ENCODE results near the gene GFRAL. TPM values are rescaled to one million over a fixed set of nuclear protein-coding genes. Genes with fewer than 3 reads are reported as not detected.

Gene GFRAL
- total and polyA plus RNA-seq, 2 of the 4 experiments (the other 2 are of a cell fraction), result not detected

- peak; percentile 31 for DNase-seq
- in situ Hi-C loops (cut with MboI; ENCODE audit: low sequenced_read_pairs), result loop anchor here (10.0 to 25.0 kb wide), 3 partner anchors 436 to 839 kb away; no protein-coding TSS in a partner anchor
- CTCF ChIA-PET, result interaction anchor here (1.1 kb wide), 1 partner anchor 172 kb away, joined by 3 read pairs; no protein-coding TSS in a partner anchor
Observed at GRCh38 chr6:55448451-55448850, 121.2 kb downstream of the GFRAL start.

More at GRCh38 chr6:55448451-55448850, 121.2 kb downstream of the GFRAL start:
- no peak overlapping the region for H3K4me3 ChIP-seq (ENCODE audit: insufficient read depth, low read depth, low read length)
- H3K79me1 ChIP-seq (ENCODE audit: low read depth in 1 of 2, low read length in 2 of 2), result no peaks in the 10 kb centered on the region
- H2AK5ac ChIP-seq (ENCODE audit: low read depth, low read length), result peak overlapping the region; percentile 13; the same call in 1 of the 2 replicates
- peak; percentile 78 for ATAC-seq (ENCODE audit: low read depth)
- peak overlapping the region; percentile 26; the same call in 1 of the 2 replicates for H3K4ac ChIP-seq (ENCODE audit: low read depth, low read length)
- H4K91ac ChIP-seq (ENCODE audit: insufficient read depth, low read depth, low read length), result peak overlapping the region; percentile 70
- peak overlapping the region; percentile 34; the same call in 1 of the 2 replicates for H3K18ac ChIP-seq (ENCODE audit: low read depth, low read length)
- H3K14ac ChIP-seq (replicated peaks; ENCODE audit: low read depth, low read length), result 0 out of 2 replicates have a peak overlapping the region, but pooled peaks have one; percentile 33
- intact Hi-C loops (cut with micrococcal nuclease), result loop anchor here (10.0 kb wide), 1 partner anchor 1464 kb away; no protein-coding TSS in a partner anchor
- peak overlapping the region; percentile 61 for H2BK20ac ChIP-seq (ENCODE audit: low read depth, low read length)
- no peaks in the 10 kb centered on the region for H4K20me1 ChIP-seq (ENCODE audit: insufficient read depth, low read length)
- no peak overlapping the region for H3K9ac ChIP-seq (ENCODE audit: low read depth, low read length)
- peaks cover 1% of the 10 kb centered on the region for H3K4me1 ChIP-seq (ENCODE audit: control insufficient read depth, insufficient read depth, low read length)
- H4K5ac ChIP-seq (ENCODE audit: low read depth, low read length), result no peak overlapping the region; the same call in 1 of the 2 replicates
- no TSS peak for BruUV-seq (replicated peaks)
- POLR2A ChIA-PET (ENCODE audit: unreplicated experiment), result no interaction called here
- H2BK5ac ChIP-seq (ENCODE audit: low read depth, low read length, poor library complexity, severe bottlenecking), result peak overlapping the region; percentile 56
- no peaks in the 10 kb centered on the region for H3K9me3 ChIP-seq (ENCODE audit: control insufficient read depth, insufficient read depth, low read length)
- no peak overlapping the region for H3K4me2 ChIP-seq (ENCODE audit: low read depth, low read length)
- no peak overlapping the region for H2AK9ac ChIP-seq (replicated peaks; ENCODE audit: low read depth, low read length, poor library complexity)
- peak overlapping the region in 1 of 2 experiments; percentile 67; a peak in 1 of 4 replicates for H4K8ac ChIP-seq (ENCODE audit: low read depth in 2 of 2, low read length in 2 of 2)
- H2AFZ ChIP-seq (replicated peaks; ENCODE audit: low read length, poor library complexity), result no peak overlapping the region
- H3K23ac ChIP-seq (ENCODE audit: low read depth, low read length), result peak overlapping the region; percentile 14; the same call in 1 of the 2 replicates
- H2BK120ac ChIP-seq (ENCODE audit: low read depth, low read length), result peak overlapping the region; percentile 39; the same call in 1 of the 2 replicates
- H3K36me3 ChIP-seq (ENCODE audit: control insufficient read depth, insufficient read depth, low read length), result no peaks in the 10 kb centered on the region
- dilution Hi-C loops (cut with HindIII; ENCODE audit: low sequenced_read_pairs, unreplicated experiment), result no loop called here
- TF ChIP-seq FOS (IDR thresholded peaks at IDR 0.05; ENCODE audit: low read depth, low read length) (no peak), MXI1 (IDR thresholded peaks at IDR 0.05; ENCODE audit: borderline replicate concordance, low read depth, low read length) (no peak), POLR2A (IDR thresholded peaks at IDR 0.05; ENCODE audit: low read depth, low read length) (no peak), BHLHE40 (IDR thresholded peaks at IDR 0.05; ENCODE audit: low read depth, low read length) (no peak), MAFK (IDR thresholded peaks at IDR 0.05; ENCODE audit: low read depth, low read length) (no peak), SMC3 (IDR thresholded peaks at IDR 0.05; ENCODE audit: low read depth, low read length) (no peak), CEBPB (IDR thresholded peaks at IDR 0.05; ENCODE audit: low read depth, low read length) (no peak), MAZ (IDR thresholded peaks at IDR 0.05; ENCODE audit: borderline replicate concordance, low read depth, low read length) (no peak), RFX5 (IDR thresholded peaks at IDR 0.05; ENCODE audit: low read depth, low read length) (no peak), RAD21 (IDR thresholded peaks at IDR 0.05; ENCODE audit: low read length) (no peak), CHD1 (IDR thresholded peaks at IDR 0.05; ENCODE audit: low read depth, low read length) (no peak), USF2 (IDR thresholded peaks at IDR 0.05; ENCODE audit: low read depth, low read length) (no peak)
- peaks cover 2% of the 10 kb centered on the region; the same call in 1 of the 2 replicates for H3K9me1 ChIP-seq (ENCODE audit: insufficient read depth, low read length)
- no peaks in the 10 kb centered on the region for H3K27me3 ChIP-seq (ENCODE audit: control insufficient read depth, insufficient read depth, low read length)
- no peak overlapping the region for H3K27ac ChIP-seq (ENCODE audit: insufficient read depth, low read length)
- H3K56ac ChIP-seq (ENCODE audit: extremely low read depth, insufficient read depth, low read length), result no peak overlapping the region
- peak overlapping the region; percentile 50; the same call in 2 of the 3 replicates for H2BK15ac ChIP-seq (ENCODE audit: low read depth, low read length)
